HT-29 (cell line): ENCODE measurements around the gene SLC37A1. TPM values are rescaled to one million over a fixed set of nuclear protein-coding genes. Genes with fewer than 3 reads are reported as not detected.

Experiments used
- DNase-seq: peaks from one replicate; pipeline ENCODE4 v3.0.0-alpha.2; 2015; ENCODE audit warnings: low spot score
- total RNA-seq: library from RNA; depleted of rRNA; stranded (reverse); fragments of >200 nt; shearing (Covaris generic); gene quantifications from 2 replicates; pipeline ENCODE4 v1.2.3, GENCODE V29; 2014

The SLC37A1 gene
- total RNA-seq, 1 experiment from 2014 or later = 102 TPM

GRCh38 chr21:42526379-42526727 is 12.7 kb downstream of the SLC37A1 start:
- peak; percentile 80 for DNase-seq

- no peak for DNase-seq
Measured at GRCh38 chr21:42527127-42527488, 13.5 kb downstream of the SLC37A1 start.

GRCh38 chr21:42527489-42528158 is 14.0 kb downstream of the SLC37A1 start:
- no peak for DNase-seq

GRCh38 chr21:42530167-42530518 is 16.5 kb downstream of the SLC37A1 start:
- no peak for DNase-seq

GRCh38 chr21:42531771-42532170 is 18.1 kb downstream of the SLC37A1 start:
- no peak for DNase-seq

- peak; percentile 29 for DNase-seq
Measured at GRCh38 chr21:42532466-42533181, 19.0 kb downstream of the SLC37A1 start.

- no peak for DNase-seq
Measured at GRCh38 chr21:42533306-42533962, 19.8 kb downstream of the SLC37A1 start.

- no peak for DNase-seq
Measured at GRCh38 chr21:42533963-42534355, 20.3 kb downstream of the SLC37A1 start.

- DNase-seq = no peak
Measured at GRCh38 chr21:42534421-42535378, 21.0 kb downstream of the SLC37A1 start.

- no peak for DNase-seq
Measured at GRCh38 chr21:42535602-42536171, 22.0 kb downstream of the SLC37A1 start.

GRCh38 chr21:42536601-42537000 is 22.9 kb downstream of the SLC37A1 start:
- DNase-seq = no peak

GRCh38 chr21:42537106-42537742 is 23.6 kb downstream of the SLC37A1 start:
- peak; percentile 38 for DNase-seq

GRCh38 chr21:42538479-42539275 is 25.0 kb downstream of the SLC37A1 start:
- no peak for DNase-seq

- no peak for DNase-seq
Measured at GRCh38 chr21:42539342-42539741, 25.7 kb downstream of the SLC37A1 start.

GRCh38 chr21:42539931-42540343 is 26.3 kb downstream of the SLC37A1 start:
- DNase-seq = no peak

GRCh38 chr21:42540396-42540795 is 26.7 kb downstream of the SLC37A1 start:
- no peak for DNase-seq

GRCh38 chr21:42541174-42541573 is 27.5 kb downstream of the SLC37A1 start:
- DNase-seq = no peak

GRCh38 chr21:42541618-42542017 is 28.0 kb downstream of the SLC37A1 start:
- no peak for DNase-seq

GRCh38 chr21:42542196-42542595 is 28.5 kb downstream of the SLC37A1 start:
- no peak for DNase-seq

GRCh38 chr21:42542596-42542995 is 28.9 kb downstream of the SLC37A1 start:
- no peak for DNase-seq
